GM13977 (cell line): ENCODE measurements around the gene MRPS30.

Experiments
- DNase-seq: peaks from one replicate; pipeline ENCODE4 v3.0.0; 2012; ENCODE audit warnings: low spot score
- in situ Hi-C: fragments of 300-500 bp; cut with MboI; formaldehyde crosslinking; loops from one replicate; pipeline ENCODE4 v1.12.0; 2022; ENCODE audit warnings: low sequenced_read_pairs, low pct_unique_long_range_greater_than_20kb, mixed read lengths, inconsistent platforms; ENCODE audit not compliant: unreplicated experiment
- TF ChIP-seq, protein P1 (sequence below): IDR thresholded peaks from 2 replicates; pipeline ENCODE4 v1.5.1; 2012; ENCODE audit warnings: mild to moderate bottlenecking, control low read depth; ENCODE audit not compliant: insufficient read depth; ENCODE audit errors: extremely low read depth, missing control alignments

MRPS30 gene

GRCh38 chr5:44839018-44839681 is 30.4 kb downstream of the MRPS30 start:
- TF ChIP-seq, protein P1, sequence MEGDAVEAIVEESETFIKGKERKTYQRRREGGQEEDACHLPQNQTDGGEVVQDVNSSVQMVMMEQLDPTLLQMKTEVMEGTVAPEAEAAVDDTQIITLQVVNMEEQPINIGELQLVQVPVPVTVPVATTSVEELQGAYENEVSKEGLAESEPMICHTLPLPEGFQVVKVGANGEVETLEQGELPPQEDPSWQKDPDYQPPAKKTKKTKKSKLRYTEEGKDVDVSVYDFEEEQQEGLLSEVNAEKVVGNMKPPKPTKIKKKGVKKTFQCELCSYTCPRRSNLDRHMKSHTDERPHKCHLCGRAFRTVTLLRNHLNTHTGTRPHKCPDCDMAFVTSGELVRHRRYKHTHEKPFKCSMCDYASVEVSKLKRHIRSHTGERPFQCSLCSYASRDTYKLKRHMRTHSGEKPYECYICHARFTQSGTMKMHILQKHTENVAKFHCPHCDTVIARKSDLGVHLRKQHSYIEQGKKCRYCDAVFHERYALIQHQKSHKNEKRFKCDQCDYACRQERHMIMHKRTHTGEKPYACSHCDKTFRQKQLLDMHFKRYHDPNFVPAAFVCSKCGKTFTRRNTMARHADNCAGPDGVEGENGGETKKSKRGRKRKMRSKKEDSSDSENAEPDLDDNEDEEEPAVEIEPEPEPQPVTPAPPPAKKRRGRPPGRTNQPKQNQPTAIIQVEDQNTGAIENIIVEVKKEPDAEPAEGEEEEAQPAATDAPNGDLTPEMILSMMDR = no peak
- in situ Hi-C loops = no loop called here
- DNase-seq = no peak

GRCh38 chr5:44842496-44843282 is 33.9 kb downstream of the MRPS30 start:
- in situ Hi-C loops = no loop called here
- DNase-seq = no peak
- TF ChIP-seq, protein P1 = no peak

DNA sequence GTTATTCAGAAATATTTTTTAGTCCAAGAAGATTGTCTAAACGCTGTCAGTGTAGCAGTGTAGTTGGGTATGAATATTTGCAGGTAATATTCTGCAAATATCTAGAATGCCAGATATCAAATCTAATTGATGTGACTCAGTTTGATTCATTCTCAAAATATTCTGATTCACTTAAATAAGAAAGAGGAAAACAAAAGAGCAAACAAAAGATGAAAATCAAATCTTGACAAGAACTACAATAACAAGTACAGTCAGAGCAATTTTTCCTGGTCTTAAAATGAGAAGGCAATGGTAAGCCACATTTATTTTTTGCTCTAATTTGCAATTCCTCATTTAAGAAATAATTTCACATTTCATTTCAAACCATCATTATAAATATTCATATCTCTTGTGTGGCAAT is 36.0 kb downstream of the MRPS30 start:
- TF ChIP-seq, protein P1 = no peak
- DNase-seq = no peak
- in situ Hi-C loops = no loop called here

GRCh38 chr5:44845777-44846176 is 37.0 kb downstream of the MRPS30 start:
- no peak for DNase-seq
- in situ Hi-C loops = no loop called here
- TF ChIP-seq, protein P1 = no peak

GRCh38 chr5:44847206-44847852 is 38.6 kb downstream of the MRPS30 start:
- TF ChIP-seq, protein P1 = no peak
- in situ Hi-C loops = no loop called here
- no peak for DNase-seq

- in situ Hi-C loops = no loop called here
- TF ChIP-seq, protein P1 = no peak
These were observed 51.5 kb downstream of the MRPS30 start for GRCh38 chr5:44860267-44860666.

More at GRCh38 chr5:44860267-44860666, 51.5 kb downstream of the MRPS30 start:
- no peak for DNase-seq
